Measurements from ENCODE around the gene SOST. TPM values are rescaled to one million over a fixed set of nuclear protein-coding genes. Genes with fewer than 3 reads are reported as not detected.

Gene SOST
- total RNA-seq, 1 experiment from 2014 or later, result not detected

DNA sequence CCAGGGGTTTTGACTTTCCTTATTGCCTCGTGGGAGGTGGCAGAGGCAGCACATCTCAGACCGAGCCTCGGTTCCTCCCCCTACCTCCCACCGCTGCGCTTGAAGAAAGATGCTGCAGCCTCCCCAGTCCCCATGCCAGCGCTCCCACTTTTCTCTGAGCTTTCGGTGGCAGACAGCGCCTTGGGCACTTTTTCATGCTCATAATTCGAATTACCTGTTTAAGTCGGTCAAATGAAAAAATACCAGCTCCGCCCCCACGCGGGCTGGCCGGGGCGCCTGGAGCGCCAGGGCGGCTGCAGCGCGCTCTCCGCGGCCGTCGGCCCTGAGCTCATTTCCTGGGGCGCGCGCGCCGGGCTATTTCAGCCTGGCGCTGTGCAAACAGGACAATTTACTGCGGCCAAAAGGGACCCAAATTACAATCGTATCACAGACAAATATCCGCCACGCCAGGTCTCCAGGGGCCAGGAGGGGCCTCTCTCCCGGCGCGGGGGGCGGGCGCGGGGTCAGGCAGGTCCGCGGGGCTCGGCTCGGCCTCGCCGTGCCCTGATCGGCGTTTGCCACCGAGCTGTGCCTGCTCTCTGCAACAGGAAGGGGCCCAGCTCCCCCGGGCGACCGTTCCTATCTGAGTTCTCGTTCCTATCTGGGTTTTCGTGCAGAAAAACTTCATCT, 45.0 kb downstream of the SOST start:
- no peak for DNase-seq (ENCODE audit: extremely low read depth, low read depth)

DNA sequence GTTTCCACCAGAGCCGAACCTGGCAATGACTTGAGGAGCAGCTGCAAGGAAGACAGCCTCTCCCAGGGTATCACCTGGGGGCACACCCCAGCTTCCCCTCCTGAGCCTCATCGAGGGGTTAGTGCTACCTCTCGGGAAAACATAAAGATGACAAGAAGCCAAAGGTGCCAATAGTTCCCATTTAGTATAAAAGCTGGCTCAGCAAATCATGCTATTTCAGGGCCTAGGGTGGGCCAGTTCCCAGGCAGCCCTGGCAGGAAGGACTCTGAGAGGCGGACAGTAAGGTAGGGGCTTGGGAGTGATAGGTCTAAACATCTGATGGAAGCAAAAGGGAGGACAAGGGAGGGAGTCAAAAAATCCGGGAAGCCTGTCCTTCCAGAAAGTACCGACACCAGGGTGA, 46.2 kb downstream of the SOST start:
- no peak for DNase-seq (ENCODE audit: extremely low read depth, low read depth)

DNA sequence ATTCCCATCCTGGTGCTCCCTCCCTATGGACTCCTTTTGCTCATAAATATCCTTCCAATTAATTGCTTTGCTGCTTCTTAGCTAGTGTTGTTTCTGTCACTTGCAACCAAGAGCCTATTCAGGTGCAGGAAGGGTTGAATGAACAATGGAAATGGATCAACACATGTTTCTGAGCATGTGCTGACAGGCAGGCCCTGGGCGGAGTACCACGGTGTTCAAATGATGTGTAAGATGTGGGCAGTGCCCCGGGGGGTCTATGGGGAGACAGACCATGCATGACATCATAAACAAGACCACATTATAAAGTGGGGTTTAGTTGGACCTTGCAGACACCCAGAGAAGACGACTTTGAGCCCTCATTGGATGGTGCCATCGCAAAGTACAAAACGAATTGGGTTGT, 48.5 kb downstream of the SOST start:
- no peak for DNase-seq (ENCODE audit: extremely low read depth, low read depth)

DNA sequence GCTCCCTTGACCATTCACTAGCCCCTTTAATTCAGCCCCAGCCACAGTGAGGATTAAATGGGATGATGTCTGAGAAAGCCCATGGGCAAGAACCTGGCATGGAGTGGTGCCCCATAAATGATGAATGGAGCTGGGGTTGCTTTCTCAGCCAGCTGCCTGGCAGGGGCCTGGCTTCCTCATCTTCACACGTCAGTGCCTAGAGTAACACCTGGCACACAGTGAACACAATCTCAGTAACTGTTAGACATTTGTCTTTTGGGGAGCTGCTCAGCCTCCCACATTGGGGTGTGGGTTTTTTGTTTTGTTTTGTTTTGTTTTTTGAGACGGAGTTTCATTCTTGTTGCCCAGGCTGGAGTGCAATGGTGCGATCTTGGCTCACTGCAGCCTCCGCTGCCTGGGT, 49.4 kb downstream of the SOST start:
- no peak for DNase-seq (ENCODE audit: extremely low read depth, low read depth)

DNA sequence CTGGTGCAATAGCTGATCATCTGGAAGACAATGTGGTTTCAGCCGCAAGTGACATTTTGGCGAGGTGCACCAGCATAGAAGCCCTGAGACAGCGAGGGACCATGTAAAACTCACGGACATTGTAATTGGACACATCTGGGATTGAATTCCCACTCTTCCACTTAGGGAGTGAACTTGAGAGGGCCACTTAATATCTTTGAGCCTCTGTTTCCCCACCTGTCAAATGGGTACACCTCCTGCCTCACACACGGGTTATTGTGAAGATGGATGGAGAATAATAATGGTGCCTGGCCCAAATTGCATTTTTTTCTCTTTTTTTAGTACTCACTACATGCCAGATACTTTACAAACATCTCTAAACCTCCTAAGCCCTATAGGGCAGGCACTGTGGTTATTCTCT, 51.4 kb downstream of the SOST start:
- no peak for DNase-seq (ENCODE audit: extremely low read depth, low read depth)

DNA sequence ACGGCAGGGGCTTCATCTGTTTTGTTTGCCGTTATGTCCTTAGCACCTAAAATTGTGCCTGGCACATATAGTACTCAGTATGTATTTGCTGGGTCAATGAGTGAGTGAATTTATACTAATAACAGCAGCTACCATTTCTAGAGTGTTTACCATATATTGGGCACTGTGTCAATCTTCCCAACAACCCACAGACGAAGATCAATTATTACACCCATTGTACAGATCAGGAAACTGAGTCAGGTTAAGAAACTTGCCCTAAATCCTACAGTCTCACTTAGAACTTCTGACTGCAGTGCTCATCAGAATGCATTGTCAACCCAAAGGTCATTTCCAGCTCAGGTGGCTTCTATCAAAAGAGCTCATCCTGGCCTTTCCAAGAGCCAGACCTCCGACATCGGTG, 52.4 kb downstream of the SOST start:
- DNase-seq (ENCODE audit: extremely low read depth, low read depth), result no peak

Other genes with a start within 250 kb of the SOST start
- gene ETV4, start 212.5 kb downstream of the SOST start, total RNA-seq (2014; rRNA removed; shearing (Covaris generic)), result 210 and 229 TPM in 2 replicates
- not detected in 2 replicates for gene MEOX1, start 96.9 kb downstream of the SOST start, total RNA-seq (2014; rRNA removed; shearing (Covaris generic))
- gene DUSP3, start 20.2 kb upstream of the SOST start, total RNA-seq (2014; rRNA removed; shearing (Covaris generic)), result 40.2 and 41.8 TPM in 2 replicates
- gene CFAP97D1, start 21.6 kb upstream of the SOST start, total RNA-seq (2014; rRNA removed; shearing (Covaris generic)), result 0.09 TPM in 1 of 2 replicates, not detected in the other
- gene MPP3, start 74.4 kb upstream of the SOST start, total RNA-seq (2014; rRNA removed; shearing (Covaris generic)), result 9.6 and 13.4 TPM in 2 replicates
- not detected in 2 replicates for gene CD300LG, start 88.4 kb upstream of the SOST start, total RNA-seq (2014; rRNA removed; shearing (Covaris generic))
- 0.29 and 0.74 TPM in 2 replicates for gene MPP2, start 148.7 kb upstream of the SOST start, total RNA-seq (2014; rRNA removed; shearing (Covaris generic))
- gene PPY, start 183.7 kb upstream of the SOST start, total RNA-seq (2014; rRNA removed; shearing (Covaris generic)), result not detected in 2 replicates
- not detected in 2 replicates for gene PYY, start 195.1 kb upstream of the SOST start, total RNA-seq (2014; rRNA removed; shearing (Covaris generic))
- 0.25 and 0.58 TPM in 2 replicates for gene NAGS, start 245.8 kb upstream of the SOST start, total RNA-seq (2014; rRNA removed; shearing (Covaris generic))